GM21619 (cell line): Measurements from ENCODE around the gene CFAP100.
A peak's percentile ranks its signal among the peaks of the same experiment; 100 is the strongest.

Experiments used
- ATAC-seq: cut with Tn5 transposase; IDR thresholded peaks from one replicate; pipeline ENCODE4 v1.9.1; 2021; ENCODE audit not compliant: unreplicated experiment

The CFAP100 gene

GRCh38 chr3:126456766-126457388 lies 62.2 kb downstream of the CFAP100 start:
- ATAC-seq = no peak

DNA sequence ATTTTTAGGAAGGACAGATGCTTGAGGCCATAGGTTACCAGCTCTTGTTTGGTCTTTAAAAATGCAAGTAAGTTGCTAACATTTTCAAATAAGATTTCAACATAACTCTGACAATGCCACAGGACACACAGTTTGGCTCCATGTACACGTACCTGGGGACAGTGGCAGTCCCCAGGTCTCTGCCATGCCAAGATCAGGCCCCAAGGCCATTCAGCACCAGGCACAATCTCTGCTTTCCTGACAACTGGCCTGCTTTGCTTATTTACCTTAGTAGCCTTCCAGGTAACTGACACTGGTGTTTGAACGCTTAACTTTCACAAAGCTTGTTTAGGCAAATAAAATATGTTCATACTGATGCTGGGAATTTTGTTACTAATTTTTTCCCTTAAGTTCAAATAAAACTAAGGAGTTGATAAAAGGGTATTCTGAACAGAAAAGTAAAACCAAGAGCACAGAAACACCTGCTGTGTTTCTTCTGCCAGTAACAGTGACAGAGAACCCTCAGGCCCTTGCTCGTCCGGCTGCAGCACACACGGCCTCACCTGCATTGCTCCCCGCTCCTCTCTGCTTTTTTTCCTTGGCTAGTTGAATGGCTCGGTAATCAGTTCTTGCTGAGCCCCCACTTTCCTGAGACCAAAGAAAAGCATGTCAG lies 64.5 kb downstream of the CFAP100 start:
- no peak for ATAC-seq

GRCh38 chr3:126459763-126460127 lies 65.0 kb downstream of the CFAP100 start:
- ATAC-seq = no peak

DNA sequence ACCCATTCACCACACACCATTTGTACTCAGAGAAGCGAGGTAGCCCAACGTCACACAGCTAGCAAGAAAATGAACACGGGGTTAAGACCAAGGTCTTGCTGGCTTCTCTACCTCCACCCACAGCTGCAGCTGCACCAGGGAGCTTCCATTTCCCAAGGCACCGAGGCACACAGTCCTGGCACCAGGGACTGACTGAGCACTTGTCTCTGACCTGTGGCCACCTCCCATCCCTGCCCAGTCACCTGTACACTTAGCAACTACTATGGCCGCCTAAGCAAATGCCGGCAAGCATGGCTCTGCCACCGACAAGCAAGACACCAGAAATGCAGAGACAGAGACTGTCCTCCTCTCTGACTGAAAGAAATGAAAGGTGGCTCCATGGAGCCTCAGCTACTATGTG lies 65.7 kb downstream of the CFAP100 start:
- ATAC-seq = no peak

DNA sequence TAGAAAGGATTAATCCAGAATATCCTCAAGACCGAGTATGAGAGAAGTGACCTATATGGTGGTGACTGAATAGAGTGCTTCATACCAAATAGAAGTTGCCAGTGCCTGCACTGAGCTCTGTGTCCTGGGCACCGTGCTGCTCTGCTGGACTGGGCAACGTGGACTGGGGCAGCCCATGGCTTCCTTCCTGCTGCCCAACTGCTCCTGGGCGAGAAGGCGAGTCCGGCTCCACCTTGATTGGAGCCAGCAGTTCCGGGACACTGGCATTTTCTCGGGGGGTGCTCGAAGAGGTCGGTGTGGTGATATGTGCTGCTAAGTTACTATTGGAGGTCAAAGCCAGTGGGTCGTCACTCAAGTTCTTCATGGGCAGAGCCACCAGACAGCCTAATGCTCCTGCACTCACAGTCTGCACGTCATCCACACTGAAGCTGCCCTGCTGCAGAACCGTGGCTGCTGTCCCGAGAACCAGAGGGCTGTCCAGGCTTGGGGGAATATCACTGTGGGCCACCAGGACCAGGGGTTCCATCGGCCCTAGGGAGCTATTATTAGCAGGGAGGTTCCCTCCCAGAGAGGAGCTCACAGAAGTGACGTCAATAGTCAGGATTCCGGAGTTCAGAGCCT lies 66.9 kb downstream of the CFAP100 start:
- no peak for ATAC-seq

DNA sequence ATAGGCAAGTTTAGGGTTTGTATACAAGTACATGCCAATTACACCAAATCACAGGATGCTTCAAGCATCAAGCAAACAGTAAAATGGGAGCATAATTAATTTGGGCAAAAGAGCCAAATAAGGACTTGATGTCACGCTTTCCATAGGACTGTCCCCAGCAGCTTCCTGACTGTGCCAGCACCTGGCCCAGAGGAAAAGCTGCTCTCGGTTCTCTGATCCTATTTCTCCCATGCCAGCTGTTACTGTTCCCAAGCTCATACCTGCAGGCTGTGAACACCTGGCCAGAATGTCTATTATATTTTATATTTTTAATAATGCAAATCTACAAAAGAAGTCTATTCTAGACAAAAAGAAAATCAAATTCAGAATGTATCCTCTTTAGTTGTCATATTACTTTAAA lies 68.8 kb downstream of the CFAP100 start:
- ATAC-seq = no peak

DNA sequence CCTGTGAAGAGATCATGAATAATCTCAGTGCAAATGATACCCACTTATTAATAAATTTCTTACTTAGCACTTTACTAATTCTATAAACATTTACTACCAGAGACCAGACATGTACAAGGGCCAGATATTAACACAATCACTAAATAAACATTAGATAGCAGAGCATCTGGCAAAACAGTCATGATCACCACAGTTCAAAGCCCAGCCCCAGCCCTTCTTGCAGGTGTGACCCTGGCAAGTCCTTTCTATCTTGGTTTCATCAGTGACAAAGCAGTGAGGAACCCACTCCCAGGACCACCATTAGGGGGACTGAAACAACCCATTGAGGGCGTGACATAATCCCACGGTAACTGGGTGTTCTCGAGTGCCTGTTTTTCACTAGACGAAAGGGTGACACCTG lies 69.4 kb downstream of the CFAP100 start:
- no peak for ATAC-seq

GRCh38 chr3:126464494-126464893 lies 69.8 kb downstream of the CFAP100 start:
- no peak for ATAC-seq

DNA sequence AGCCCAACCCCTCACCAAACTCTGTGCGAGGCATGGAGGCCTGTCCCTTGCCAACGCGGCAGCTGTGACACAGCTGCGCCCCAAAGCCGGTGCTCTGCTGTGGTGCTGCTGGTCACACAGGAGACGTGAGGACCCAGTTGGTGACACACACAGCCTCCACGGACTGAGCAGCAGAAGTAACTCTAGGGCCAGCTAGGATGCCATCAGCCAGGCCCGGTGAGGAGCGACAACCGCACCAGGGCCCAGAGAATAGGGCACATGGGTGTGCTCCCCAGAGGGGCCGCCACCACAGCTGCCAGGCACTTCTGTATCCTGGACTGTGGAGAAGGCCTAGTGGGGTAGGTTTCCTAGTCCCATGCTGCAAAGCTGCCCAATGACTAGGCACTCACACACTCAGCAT lies 70.3 kb downstream of the CFAP100 start:
- no peak for ATAC-seq

GRCh38 chr3:126465928-126466544 lies 71.3 kb downstream of the CFAP100 start:
- ATAC-seq = no peak

GRCh38 chr3:126466886-126467610 lies 72.3 kb downstream of the CFAP100 start:
- no peak for ATAC-seq

GRCh38 chr3:126467611-126467955 lies 72.9 kb downstream of the CFAP100 start:
- ATAC-seq = no peak

DNA sequence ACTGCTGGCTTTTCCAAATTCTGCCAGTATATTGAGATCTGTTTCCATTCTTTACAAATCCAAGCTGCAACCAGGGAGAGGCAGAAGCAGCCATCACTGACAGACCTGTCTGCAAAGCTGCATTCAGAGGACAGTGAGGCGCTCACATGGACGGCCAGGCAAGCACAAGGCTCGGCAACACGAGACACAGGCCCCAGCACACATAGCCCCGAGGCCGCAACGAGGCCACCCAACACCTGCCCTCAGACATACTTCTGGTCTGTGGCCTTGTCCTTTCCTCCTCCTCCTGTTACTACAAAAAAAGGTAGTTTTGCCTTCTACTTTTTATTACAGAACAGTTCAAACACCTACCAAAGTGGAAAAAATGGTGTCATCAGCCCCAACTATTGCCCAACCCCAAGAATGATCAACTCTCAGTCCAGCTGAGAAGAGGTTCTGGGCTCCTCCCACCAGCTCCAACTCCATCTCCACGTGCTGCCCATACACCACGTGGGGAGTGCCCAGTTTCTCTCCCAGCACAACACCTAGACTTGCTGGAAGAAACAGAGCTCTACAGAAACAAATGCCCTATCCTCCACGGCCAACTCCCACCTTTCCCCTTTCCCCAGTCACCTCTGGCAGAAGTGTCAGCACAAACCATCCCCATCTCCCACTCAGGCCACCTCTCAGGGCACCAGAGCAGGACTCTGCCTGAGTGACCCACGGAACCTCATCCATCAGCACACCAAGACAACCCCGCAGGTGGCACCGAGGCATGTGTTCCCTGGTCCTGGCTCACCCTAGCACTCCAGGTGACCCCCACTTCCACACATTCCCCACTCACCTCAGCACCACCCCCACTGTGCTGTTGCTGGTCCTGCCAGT lies 73.6 kb downstream of the CFAP100 start:
- ATAC-seq = no peak

DNA sequence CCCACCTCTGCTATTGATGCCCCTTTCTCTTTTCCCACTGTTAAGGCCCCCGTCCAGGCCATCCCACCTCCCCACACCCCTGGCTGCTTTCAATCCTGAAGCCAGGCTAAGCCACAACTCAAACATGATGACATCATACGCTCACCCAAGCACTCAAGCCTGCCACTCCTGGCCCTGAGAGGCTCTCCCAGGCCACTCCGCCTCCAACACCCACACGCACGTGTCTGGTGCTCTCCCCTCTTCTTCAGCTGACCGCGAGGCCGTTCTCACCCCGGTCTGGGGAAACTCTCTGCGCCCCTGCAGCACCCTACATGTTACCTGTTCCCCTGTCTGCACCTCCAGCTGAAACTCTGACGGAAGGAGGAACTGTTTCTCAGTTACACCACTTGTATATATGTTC lies 74.8 kb downstream of the CFAP100 start:
- no peak for ATAC-seq

DNA sequence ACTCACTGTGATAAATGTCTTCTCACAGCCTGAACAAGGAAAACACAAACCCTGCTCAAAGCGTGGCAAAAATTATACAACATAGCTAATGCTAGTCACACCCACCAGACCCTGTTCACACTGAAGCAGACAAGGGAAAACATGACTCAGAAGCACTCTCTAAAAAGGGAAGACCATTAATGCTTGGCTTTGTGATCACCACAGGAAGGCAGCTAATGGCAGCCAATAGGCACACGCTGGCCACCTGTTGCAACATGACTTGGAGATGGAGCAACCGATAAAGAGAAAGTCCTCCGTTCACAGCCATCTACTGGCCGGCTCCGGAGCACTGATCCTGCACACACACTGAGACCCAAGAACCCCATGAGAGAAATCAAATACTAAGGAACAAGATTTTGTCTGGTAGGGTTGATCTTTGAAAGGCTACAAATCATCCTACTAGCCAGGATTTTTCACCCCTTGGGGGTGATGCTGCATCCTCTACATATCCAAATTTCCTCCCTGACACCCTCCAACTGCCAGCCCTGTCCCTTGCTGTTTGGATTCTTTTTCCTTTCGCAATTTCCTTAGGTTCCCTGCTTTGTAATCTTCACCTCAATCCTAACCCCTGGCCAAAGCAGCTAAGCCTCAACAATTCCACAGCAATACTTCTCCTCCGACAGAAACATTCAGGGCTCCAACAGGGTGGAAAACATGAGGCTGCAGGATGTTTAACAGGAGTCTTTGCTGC lies 77.7 kb downstream of the CFAP100 start:
- no peak for ATAC-seq

- ATAC-seq = no peak
Measured at GRCh38 chr3:126473292-126474168, 78.8 kb downstream of the CFAP100 start.

GRCh38 chr3:126474498-126475412 lies 80.0 kb downstream of the CFAP100 start:
- peak; percentile 26 for ATAC-seq
